Hematopoietic multipotent progenitor cell (in vitro differentiated cells): ENCODE results near the gene GDPGP1. TPM values are rescaled to one million over a fixed set of nuclear protein-coding genes. Genes with fewer than 3 reads are reported as not detected.

Source experiments
- DNase-seq, 3 donors: peaks; one replicate each; pipeline ENCODE4 v3.0.0-alpha.2; 2011 to 2015; ENCODE audit warnings: low read depth in 2 of 3, low spot score in 2 of 3
- total RNA-seq: library from RNA; depleted of rRNA; stranded (reverse); fragments of >200 nt; gene quantifications from one replicate; pipeline ENCODE4 v1.2.3, GENCODE V29; 2012

GDPGP1 gene
- total RNA-seq, 1 donor, result 9.4 TPM

DNA sequence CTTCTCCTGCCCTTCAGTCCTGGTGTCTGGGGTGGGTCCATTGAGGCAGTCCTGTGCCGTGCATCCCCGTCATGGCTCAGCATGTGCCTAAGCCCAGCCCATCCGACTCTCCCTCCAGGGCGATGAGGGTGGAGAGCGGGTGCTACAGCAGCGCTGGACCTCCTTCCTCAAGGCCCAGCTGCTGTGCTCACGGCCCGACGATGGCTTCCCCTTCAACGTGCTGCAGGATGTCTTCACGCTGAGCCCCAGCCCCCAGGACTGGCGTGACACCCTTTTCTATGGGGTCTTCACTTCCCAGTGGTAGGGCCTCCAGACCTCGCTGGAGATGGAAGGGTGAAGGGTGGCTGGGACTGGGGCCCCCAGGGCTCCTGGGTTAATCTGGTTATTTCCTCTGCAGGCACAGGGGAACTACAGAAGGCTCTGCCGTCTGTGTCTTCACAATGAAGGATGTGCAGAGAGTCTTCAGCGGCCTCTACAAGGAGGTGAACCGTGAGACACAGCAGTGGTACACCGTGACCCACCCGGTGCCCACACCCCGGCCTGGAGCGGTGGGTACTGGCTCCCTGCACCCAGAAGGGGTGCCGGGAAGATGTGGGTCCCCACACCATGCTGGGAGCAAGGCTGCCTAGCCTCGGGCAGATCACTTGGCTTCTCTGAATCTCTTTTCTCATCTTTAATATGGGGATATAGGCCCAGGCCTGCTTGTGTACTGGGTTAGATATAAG lies 10.4 kb upstream of the GDPGP1 start:
- DNase-seq, result no peak

DNA sequence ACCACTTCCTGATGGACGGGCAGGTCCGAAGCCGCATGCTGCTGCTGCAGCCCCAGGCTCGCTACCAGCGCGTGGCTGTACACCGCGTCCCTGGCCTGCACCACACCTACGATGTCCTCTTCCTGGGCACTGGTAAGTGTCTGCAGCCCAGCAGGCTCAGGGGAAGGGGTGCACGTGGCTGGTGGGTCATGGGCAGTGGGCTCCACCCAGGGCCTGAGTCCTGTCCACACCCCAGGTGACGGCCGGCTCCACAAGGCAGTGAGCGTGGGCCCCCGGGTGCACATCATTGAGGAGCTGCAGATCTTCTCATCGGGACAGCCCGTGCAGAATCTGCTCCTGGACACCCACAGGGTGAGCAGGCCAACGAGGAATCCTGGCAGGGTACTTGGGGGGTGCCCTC lies 9.0 kb upstream of the GDPGP1 start:
- no peak for DNase-seq

DNA sequence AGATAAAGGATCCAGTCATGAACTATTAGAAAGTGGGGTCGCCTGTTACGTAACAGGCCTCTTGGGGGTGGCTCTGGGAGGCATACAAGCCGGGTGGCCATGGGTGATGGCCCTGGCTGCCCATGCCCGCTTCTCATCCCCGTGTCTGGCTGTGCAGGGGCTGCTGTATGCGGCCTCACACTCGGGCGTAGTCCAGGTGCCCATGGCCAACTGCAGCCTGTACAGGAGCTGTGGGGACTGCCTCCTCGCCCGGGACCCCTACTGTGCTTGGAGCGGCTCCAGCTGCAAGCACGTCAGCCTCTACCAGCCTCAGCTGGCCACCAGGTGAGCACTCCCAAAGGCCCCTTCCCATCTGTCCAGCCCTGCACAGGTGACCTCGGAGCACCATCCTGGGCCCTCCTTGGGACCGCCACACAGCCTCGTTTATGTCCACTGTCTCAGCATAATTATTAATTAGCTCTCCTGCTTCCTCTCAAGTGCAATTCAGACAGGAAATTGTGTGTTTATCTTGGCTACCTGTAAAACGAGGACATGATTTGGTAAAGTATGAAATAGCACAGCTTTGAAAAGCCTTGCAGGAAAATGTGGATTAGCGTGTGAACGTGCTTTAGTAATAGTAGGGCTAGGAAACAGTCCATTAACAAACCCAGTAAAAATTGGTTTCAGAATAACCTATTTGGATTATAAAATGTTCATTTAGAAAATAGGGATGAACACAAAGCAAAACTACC lies 8.3 kb upstream of the GDPGP1 start:
- DNase-seq, result no peak

DNA sequence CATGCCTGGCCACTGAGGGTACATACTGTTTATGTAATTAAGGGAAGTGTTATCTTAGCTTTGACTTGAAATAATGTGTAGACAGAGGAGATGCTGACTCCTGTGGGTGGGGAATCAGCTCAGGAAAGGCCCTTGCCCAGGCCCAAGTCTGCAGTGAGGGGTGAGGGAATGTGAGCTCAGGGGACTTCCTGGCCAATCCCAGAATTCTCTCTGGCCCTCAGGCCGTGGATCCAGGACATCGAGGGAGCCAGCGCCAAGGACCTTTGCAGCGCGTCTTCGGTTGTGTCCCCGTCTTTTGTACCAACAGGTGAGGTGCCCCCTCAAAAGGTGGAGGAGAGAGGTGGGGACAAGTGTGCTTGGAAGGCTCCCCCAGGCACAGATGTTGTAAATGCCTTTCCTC lies 6.7 kb upstream of the GDPGP1 start:
- no peak for DNase-seq

DNA sequence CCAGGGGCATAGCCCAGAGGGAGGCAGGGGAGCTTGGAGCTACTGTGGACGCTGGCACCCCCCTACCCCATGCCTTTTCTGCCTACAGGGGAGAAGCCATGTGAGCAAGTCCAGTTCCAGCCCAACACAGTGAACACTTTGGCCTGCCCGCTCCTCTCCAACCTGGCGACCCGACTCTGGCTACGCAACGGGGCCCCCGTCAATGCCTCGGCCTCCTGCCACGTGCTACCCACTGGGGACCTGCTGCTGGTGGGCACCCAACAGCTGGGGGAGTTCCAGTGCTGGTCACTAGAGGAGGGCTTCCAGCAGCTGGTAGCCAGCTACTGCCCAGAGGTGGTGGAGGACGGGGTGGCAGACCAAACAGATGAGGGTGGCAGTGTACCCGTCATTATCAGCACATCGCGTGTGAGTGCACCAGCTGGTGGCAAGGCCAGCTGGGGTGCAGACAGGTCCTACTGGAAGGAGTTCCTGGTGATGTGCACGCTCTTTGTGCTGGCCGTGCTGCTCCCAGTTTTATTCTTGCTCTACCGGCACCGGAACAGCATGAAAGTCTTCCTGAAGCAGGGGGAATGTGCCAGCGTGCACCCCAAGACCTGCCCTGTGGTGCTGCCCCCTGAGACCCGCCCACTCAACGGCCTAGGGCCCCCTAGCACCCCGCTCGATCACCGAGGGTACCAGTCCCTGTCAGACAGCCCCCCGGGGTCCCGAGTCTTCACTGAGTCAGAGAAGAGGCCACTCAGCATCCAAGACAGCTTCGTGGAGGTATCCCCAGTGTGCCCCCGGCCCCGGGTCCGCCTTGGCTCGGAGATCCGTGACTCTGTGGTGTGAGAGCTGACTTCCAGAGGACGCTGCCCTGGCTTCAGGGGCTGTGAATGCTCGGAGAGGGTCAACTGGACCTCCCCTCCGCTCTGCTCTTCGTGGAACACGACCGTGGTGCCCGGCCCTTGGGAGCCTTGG lies 5.9 kb upstream of the GDPGP1 start:
- no peak for DNase-seq

DNA sequence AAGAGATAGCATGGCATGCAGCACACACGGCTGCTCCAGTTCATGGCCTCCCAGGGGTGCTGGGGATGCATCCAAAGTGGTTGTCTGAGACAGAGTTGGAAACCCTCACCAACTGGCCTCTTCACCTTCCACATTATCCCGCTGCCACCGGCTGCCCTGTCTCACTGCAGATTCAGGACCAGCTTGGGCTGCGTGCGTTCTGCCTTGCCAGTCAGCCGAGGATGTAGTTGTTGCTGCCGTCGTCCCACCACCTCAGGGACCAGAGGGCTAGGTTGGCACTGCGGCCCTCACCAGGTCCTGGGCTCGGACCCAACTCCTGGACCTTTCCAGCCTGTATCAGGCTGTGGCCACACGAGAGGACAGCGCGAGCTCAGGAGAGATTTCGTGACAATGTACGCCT lies 5.0 kb upstream of the GDPGP1 start:
- DNase-seq, result no peak

DNA sequence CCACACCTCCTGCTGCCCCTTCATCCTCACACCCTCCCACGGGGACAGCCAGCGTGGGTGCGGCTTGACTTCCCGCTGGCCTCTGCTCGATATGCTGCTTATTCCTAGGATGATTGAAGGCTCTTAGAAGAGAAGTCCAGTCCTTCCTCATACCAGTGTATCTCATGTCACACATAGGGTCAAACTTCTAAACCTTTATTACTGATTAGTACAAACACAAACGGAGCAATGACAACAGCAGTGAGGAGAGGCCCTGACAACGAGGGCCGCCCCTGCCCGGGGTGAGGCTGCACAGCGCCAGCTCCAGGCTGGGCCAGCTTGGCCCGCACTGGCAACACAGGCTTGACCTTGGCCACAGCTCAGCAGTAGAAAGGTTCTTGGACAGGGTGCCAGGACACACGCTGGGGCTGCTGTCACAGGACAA lies 3.9 kb upstream of the GDPGP1 start:
- DNase-seq, result no peak

DNA sequence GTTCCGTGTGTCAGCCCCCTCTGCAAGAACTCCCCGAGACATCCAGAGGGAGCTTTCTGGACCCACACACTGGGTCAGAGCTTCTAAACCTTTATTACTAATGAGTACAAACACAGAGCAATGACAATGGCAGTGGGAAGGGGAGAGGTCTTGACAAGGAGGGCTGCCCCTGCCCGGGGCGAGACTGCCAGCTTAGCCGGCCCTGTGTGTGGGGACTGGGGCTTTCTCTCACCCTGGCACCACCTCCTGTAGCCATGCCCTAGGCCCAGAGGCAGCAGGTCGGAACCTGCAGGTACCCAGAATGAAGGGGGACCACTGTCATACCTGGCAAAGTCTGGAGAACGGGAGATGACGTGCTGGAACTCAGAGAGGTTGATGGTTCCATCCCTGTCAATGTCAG lies 3.4 kb upstream of the GDPGP1 start:
- DNase-seq, result no peak

DNA sequence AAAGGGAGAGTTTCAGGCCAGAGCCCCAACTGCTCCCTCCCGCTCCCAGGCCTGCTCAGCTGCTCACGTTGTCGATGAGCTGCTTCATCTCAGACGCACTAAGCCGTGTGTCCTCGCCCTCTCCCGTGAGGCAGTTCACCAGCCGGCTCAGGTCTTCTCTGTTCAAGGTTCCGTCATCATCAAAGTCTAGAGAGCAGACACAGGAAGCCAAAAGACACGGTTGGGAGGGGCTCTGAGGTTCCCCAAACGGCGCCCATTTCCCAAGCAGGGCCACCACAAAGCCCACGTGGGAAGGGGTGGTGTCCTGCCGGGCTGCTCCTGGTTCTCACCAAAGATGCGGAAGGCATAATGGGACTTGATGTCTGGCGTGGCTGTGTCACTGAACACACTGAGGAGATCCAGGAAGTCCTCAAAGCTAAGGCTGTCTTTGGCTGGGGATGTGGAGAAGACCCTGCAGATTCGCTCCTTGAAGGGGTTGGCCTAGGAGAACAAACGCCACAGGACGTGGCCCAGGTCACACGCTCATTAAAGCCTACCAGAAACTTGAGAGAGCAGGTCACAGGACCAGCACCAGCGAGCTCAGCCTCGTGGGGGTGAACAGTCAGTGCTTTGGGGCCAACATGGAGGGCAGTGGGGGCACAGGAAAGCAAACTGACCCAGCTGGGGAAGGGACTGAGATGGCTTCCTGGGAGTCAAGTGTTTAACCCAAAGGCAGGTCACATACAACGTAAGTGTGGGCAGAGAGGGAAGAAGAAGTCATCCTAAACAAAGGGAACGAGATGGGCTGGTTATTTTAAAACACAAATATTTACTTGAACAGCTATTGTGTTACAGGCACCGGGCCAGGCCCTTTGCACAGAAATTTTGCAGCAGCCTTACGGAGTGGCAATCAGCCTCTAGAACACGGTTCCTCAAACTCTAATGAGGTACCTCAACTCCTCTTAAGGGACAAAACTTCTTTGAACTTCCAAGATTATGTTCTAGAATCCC lies 2.7 kb upstream of the GDPGP1 start:
- DNase-seq, result peak in 2 of 3 donors; percentile 40 to 63

DNA sequence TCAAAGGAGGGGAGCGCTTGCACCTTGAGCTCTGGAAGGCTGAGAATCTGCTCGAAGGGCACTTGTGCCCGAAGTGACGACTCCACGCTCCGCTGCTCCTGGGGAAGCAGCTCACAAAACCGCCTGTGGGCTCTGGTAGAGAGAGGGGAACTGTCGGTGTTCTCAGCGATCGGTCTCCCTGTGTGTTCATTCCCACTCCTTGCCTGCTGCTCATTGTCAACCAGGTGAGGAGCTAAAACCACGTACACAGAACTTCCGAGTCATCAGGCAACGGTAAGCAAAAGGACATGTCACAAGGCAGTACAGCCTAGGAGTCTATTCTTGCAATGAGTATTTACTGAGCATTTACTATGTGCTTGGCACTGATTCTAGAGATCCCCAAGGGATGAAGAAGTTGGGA lies 1.8 kb upstream of the GDPGP1 start:
- no peak for DNase-seq

DNA sequence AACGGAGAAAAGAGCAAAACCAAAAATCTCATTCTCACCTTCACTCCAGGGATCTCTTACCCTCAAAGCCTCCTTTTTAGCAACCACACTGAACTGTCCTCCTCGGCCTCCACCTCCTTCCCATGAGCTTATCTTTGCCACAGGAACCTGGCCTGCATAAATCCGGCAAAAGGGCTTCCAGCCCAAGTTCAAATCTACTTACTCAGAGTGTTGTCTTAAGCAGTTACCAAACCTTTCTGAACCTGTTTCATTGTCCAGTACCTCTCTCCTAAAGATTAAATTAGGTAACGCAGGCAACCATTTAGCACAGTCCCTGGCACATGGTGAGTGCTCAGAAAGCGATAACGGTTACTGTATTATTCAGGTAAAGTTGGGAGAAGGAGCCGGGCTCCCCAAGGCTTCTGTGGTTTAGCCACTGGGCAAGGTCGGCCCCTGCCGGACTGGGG lies 1.0 kb upstream of the GDPGP1 start:
- no peak for DNase-seq

DNA sequence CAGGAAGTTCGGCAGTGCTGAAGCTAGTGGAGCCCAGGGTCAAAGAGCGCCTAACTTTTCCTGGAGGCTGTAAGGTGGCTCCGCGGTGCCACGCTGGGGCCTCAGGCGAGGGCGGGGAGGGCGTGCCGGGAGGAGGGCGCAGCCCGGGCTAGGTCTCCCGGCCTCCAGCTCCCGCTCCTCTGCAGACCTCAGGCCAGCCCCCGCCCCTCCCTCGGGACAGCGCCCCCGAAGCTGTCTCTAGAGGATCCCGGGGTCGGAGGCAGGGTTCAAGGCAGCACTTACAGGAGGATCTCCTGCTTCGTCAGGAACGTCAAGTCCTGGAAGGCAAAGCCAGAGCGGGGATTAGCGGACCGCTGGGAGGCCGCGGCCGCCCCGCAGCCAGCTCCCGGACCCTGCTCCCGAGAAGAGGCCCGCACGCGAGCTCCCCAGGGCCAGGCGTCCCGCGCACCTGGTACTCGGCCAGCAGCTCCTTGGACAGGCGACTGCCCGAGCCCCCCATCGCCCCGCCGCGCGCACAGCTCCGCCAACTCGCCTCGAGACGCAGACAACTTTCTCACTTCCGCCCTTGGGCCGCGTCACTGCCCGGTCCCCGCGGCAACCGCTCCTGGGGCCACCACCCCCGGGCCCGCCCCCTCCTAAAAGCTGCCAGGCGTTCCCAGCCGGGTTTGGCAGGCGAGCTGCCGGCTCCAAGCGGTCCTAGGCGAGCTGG lies 468 bp upstream of the GDPGP1 start, which contains the start of gene CIB1:
TSS of gene CIB1 (minus strand) at position 555 of the 709 bp plus-strand sequence. CDS start at position 499, 56 bp downstream.
- peak in 2 of 3 donors; percentile 33 to 98 for DNase-seq

DNA sequence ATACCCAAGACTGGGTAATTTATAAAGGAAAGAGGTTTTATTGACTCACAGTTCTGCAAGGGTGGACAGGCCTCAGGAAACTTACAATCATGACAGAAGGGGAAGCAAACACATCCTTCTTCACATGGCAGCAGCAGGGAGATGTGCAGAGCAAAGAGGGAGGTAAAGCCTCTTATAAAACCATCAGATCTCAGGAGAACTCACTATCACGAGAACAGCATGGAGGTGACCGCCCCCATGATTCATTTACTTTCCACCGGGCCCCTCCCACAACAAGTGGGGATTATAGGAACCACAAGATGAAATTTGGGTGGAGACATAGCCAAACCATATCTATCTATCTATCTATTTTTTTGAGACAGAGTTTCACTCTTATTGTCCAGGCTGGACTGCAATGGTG lies 5.4 kb downstream of the GDPGP1 start:
- no peak for DNase-seq

DNA sequence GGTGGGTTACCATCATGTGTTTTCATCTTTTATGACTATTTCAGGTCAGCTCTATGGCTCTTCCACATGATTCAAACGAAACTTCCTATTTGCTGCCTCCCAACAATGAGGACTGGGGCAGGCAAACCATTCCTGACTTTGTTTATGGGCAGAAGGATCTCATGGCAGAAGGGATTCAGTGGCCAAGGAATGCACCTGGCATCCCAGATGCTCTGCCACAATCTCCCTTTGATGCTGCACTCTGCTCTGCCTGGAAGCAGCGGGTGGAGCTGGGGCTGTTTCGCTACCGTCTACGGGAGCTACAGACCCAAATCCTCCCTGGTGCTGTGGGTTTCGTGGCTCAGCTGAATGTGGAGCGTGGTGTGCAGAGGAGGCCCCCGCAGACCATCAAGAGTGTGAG lies 6.8 kb downstream of the GDPGP1 start:
- DNase-seq, result no peak

DNA sequence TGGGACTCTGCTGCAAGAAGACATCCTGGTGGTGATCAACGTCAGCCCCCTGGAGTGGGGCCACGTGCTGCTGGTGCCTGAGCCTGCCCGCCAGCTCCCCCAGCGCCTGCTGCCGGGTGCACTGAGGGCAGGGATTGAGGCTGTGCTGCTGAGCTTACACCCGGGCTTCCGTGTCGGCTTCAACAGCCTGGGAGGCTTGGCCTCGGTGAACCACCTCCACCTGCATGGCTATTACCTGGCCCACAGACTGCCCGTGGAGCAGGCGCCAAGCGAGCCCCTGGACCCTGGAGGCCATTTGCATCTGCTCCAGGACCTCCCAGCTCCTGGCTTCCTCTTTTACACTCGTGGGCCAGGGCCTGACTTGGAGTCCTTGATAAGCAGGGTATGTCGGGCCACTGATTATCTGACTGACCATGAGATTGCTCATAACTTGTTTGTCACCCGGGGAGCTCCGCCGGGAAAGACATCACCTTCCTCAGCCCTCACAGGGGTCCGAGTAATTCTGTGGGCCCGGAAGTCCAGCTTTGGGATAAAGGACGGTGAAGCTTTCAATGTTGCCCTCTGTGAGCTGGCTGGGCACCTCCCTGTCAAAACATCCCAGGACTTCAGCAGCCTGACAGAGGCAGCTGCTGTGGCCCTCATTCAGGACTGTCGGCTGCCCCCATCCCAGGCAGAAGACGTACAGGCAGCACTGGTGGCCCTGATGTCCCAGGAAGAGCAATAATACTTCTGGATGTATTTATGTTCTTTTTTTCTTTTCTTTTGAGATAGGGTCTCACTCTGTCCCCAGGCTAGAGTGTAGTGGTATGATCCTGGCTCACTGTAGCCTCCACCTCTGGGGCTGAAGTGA lies 7.6 kb downstream of the GDPGP1 start:
- no peak for DNase-seq

DNA sequence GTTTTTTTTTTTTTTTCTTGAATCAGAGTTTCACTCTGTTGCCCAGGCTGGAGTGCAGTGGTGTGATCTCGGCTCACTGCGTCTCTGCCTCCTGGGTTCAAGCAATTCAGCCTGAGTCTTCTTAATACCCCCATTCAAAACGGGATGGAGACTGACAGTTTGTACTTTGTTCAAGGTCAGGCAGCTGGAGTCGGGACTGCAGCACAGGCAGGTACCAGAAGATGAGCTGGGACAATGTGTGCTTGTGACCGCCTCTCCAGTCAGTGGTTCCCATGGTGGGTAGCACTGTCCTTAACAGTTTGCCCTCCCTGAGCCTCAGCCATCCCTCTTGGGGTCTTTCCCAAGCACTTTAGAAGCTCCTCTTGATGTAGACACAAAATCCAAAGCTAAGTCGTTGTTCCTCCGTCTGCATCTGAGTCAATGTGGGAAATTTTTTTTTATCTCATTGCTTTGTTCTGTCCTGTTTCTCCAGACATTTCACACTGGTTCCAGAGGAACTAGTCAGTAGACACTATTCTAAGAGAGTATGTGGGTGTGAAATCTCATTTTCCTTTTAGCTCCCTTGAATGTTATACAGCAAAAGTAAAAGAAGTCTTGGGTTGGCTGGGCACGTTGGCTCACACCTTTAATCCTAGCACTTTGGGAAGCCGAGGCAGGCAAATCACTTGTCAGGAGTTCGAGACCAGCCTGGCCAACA lies 10.1 kb downstream of the GDPGP1 start:
- no peak for DNase-seq

DNA sequence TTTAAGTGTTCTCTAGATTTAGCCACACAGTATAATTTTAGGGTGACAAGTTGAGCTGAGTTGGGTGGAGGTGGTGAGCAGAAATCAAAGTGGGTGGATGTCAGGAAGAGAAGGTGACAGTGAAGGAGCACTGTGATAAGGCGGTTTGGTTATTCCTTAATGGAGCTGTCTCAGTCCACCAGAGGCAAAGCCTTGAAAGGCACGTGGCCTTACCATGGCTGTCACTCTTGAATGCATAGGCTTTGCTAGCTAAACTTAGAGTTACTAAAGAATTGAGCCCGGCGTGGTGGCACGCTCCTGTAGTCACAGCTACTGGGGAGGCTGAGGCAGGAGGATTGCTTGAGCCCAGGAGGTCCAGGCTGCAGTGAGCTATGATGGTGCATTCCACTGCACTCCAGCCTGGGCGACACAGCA lies 14.8 kb downstream of the GDPGP1 start:
- no peak for DNase-seq
